SIG-M5 (cell line): Measurements from ENCODE around the gene MOSPD3.
A peak's percentile ranks its signal among the peaks of the same experiment; 100 is the strongest.

Experiments
- DNase-seq: peaks from one replicate; lab custom pipeline; 2025; lab: John Stamatoyannopoulos, UW

MOSPD3 gene

GRCh38 chr7:100575746-100576383, 36.5 kb upstream of the MOSPD3 start:
- no peak for DNase-seq

GRCh38 chr7:100576384-100576993, 35.9 kb upstream of the MOSPD3 start:
- DNase-seq: no peak

- no peak for DNase-seq
These were observed 35.2 kb upstream of the MOSPD3 start for GRCh38 chr7:100577103-100577502.

GRCh38 chr7:100577507-100577906, 34.8 kb upstream of the MOSPD3 start:
- DNase-seq: no peak

- DNase-seq: no peak
These were observed 33.8 kb upstream of the MOSPD3 start for GRCh38 chr7:100578246-100579183.

- DNase-seq: no peak
These were observed 31.7 kb upstream of the MOSPD3 start for GRCh38 chr7:100580466-100581283.

- DNase-seq: no peak
These were observed 30.2 kb upstream of the MOSPD3 start for GRCh38 chr7:100582041-100582579.

- no peak for DNase-seq
These were observed 29.7 kb upstream of the MOSPD3 start for GRCh38 chr7:100582650-100583049.

- DNase-seq: peak; percentile 56
These were observed 28.9 kb upstream of the MOSPD3 start for GRCh38 chr7:100583132-100584053.

GRCh38 chr7:100584054-100584682, 28.2 kb upstream of the MOSPD3 start:
- peak; percentile 9 for DNase-seq

- no peak for DNase-seq
These were observed 27.4 kb upstream of the MOSPD3 start for GRCh38 chr7:100584683-100585510.

- no peak for DNase-seq
These were observed 26.7 kb upstream of the MOSPD3 start, which contains the start of gene LRCH4 for GRCh38 chr7:100585511-100586265. LRCH4 (minus strand) TSS chr7:100586129; CDS start chr7:100586100, 29 bp downstream.

- peak; percentile 98 for DNase-seq
These were observed 25.9 kb upstream of the MOSPD3 start, which contains the start of gene FBXO24 for GRCh38 chr7:100586266-100587025. FBXO24 (plus strand) TSS chr7:100586328; CDS start chr7:100586626, 298 bp downstream.

- no peak for DNase-seq
These were observed 23.9 kb upstream of the MOSPD3 start for GRCh38 chr7:100588438-100588837.

GRCh38 chr7:100589341-100589947, 22.9 kb upstream of the MOSPD3 start:
- DNase-seq: no peak

GRCh38 chr7:100590077-100590737, 22.1 kb upstream of the MOSPD3 start:
- DNase-seq: no peak
